ENCODE data around the gene ARHGAP33.

ARHGAP33 gene

DNA sequence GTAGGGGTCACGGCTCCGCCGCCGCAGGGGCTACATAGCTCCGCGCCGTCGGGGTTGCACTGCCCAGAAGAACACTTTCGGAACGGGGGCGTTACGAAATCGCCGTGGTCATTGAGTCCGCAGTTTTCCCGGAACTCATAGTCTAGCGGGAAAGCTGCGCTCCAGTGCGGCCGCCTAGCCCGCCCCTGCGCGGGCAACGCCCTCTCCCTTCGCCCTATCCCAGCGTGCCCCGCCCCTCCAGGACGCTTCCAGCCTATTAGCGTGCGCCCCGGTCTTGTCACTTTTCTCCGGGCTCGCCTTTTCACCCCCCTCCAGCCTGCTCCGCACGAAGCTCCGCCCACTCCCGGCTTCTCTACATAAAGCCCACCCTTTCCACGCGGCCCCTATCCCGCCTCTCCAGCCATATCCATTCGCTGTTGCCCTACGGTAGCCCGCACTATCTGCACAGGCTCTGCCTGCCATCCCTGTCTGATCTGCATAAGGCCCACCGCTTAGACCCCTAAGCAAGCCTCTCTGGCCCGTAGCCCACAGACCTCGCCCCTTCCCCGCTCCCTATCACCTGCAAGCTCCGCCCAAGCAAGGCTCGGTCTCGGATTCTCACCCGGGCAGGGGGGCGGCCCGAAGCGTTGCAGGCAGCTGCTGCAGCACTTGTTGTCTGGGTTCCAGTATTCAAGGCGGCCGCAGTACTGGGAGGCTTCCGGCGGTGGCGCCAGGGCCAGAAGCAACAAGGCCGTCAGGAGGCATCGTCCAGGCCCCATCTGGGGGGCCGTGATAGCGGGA is 34.8 kb upstream of the ARHGAP33 start:
- Histone ChIP-seq H3K9me3 (ENCODE audit: control insufficient read depth, low read length) (no peaks in the 10 kb centered on the region), H3K27ac (ENCODE audit: insufficient read depth, low read depth, low read length, poor library complexity, severe bottlenecking) (peak overlapping the region; percentile 95), H3K36me3 (ENCODE audit: control insufficient read depth, insufficient read depth, low read length) (peaks cover 13% of the 10 kb centered on the region), H3K27me3 (ENCODE audit: control insufficient read depth, insufficient read depth, low read length, poor library complexity, severe bottlenecking) (no peaks in the 10 kb centered on the region), H3K4me1 (ENCODE audit: control insufficient read depth, insufficient read depth, low read length) (peaks cover 16% of the 10 kb centered on the region), H3K4me3 (ENCODE audit: insufficient read depth, low read depth, low read length) (peak overlapping the region; percentile 77)
- WGBS, 2 experiments, result 0% methylated on average over 63 of the region's 63 CpGs

DNA sequence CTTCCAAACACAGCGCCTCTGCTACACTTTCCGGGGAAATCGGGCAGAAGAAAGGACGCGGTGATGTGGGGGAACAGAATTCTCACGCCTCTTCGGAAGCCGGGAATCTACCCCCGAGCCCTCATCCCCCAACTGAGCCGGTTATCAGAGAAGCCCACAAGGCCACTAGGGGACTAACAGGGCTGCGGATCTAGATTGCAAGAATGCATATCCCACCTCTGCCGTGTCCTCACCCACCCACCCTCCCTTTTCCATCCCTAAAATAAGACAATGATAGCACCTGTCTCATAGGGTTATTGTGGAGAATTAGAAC is 34.2 kb upstream of the ARHGAP33 start:
- Histone ChIP-seq H3K27me3 (ENCODE audit: control insufficient read depth, insufficient read depth, low read length, poor library complexity, severe bottlenecking) (no peaks in the 10 kb centered on the region), H3K9me3 (ENCODE audit: control insufficient read depth, low read length) (no peaks in the 10 kb centered on the region), H3K4me3 (ENCODE audit: insufficient read depth, low read depth, low read length) (peak overlapping the region; percentile 77), H3K27ac (ENCODE audit: insufficient read depth, low read depth, low read length, poor library complexity, severe bottlenecking) (peak overlapping the region; percentile 95), H3K36me3 (ENCODE audit: control insufficient read depth, insufficient read depth, low read length) (peaks cover 13% of the 10 kb centered on the region), H3K4me1 (ENCODE audit: control insufficient read depth, insufficient read depth, low read length) (peaks cover 16% of the 10 kb centered on the region)
- WGBS, 2 experiments, result 1% methylated on average over 11 to 12 of the region's 12 CpGs

DNA sequence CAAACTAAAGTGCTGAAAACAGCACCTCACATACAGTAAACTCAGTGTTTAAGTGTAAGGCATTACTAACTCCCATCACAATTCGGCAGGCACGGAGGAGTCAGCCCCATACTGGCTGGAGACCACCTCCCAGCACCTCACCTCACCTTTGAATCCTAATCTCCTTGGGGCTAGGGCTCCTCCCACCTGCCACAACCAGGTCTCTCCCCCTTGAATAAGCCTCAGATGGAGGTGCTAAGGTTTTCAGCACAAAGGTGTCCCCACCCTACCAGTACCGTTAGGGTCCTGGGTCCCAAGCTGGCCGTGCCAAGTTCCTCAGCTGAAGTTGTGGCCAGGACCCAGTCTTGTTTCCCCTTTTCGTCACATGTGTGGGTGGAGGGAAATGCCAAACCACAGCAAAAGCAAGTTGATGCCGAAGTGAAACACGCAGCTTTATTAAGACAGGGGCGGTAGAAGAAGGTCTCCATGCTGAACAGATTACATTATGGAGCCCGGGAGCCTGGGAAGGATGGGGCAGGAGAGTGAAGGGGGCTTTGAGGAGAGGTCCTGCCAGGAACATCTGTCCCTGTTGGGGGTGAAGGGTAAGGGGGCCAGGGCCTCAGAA is 33.1 kb upstream of the ARHGAP33 start, which contains the start of gene IGFLR1:
Gene IGFLR1, minus strand, starts transcription at position 332 of the 604 bp plus-strand sequence. CDS start 1,272 bp downstream, outside the sequence.
- H3K27me3 ChIP-seq (ENCODE audit: control insufficient read depth, insufficient read depth, low read length, poor library complexity, severe bottlenecking), result no peaks in the 10 kb centered on the region
- H3K9me3 ChIP-seq (ENCODE audit: control insufficient read depth, low read length), result no peaks in the 10 kb centered on the region
- no peak within 1 kb of the TSS for H3K4me3 ChIP-seq (ENCODE audit: insufficient read depth, low read depth, low read length)
- H3K36me3 ChIP-seq (ENCODE audit: control insufficient read depth, insufficient read depth, low read length), result peaks cover 8% of the 10 kb centered on the region
- H3K4me1 ChIP-seq (ENCODE audit: control insufficient read depth, insufficient read depth, low read length), result peaks cover 16% of the 10 kb centered on the region
- H3K27ac ChIP-seq (ENCODE audit: insufficient read depth, low read depth, low read length, poor library complexity, severe bottlenecking), result no peak within 1 kb of the TSS
- 95 to 96% methylated on average over 9 of the region's 9 CpGs for WGBS, 2 experiments

DNA sequence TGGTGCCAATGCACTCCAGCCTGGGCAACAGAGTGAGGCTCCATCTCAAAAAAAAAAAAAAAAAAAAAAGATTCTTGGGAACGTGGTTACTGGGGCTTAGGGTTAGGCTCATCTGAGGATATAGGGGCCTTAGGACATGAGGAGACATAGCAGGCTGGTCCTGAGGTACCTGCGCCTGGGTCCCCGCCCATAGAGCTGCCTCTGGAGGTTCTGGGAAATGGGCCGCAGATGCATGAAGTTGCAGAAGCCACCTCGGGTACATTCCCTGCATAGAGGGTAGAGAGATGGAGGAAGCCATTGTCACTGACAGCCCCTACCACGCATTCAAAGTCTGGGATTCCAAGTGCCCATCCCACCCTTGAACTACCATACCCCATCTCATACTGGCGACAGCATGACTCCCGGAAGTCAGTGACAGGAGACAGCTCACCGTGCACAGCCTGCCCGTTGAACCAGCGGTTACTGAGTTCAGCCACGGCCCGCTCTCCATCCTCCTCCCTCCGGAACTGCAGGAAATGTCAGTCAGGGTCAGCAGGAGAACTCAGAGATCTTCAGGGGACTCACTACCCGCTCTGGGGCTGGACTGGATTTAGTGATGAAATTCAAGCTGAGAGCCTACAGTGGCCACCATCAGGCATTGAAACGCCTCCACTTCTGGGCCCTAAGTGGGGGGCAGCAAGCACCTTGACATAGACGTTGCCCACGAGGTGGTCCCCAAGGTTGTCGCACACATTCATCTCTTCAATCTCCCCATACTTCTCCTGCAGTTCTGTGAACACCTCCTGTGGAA is 31.5 kb upstream of the ARHGAP33 start:
- Histone ChIP-seq H3K27ac (ENCODE audit: insufficient read depth, low read depth, low read length, poor library complexity, severe bottlenecking) (no peak overlapping the region), H3K9me3 (ENCODE audit: control insufficient read depth, low read length) (no peaks in the 10 kb centered on the region), H3K4me3 (ENCODE audit: insufficient read depth, low read depth, low read length) (peak overlapping the region; percentile 82), H3K4me1 (ENCODE audit: control insufficient read depth, insufficient read depth, low read length) (peaks cover 16% of the 10 kb centered on the region), H3K27me3 (ENCODE audit: control insufficient read depth, insufficient read depth, low read length, poor library complexity, severe bottlenecking) (no peaks in the 10 kb centered on the region), H3K36me3 (ENCODE audit: control insufficient read depth, insufficient read depth, low read length) (no peaks in the 10 kb centered on the region)
- WGBS, 2 experiments, result 91 to 93% methylated on average over 19 of the region's 19 CpGs

DNA sequence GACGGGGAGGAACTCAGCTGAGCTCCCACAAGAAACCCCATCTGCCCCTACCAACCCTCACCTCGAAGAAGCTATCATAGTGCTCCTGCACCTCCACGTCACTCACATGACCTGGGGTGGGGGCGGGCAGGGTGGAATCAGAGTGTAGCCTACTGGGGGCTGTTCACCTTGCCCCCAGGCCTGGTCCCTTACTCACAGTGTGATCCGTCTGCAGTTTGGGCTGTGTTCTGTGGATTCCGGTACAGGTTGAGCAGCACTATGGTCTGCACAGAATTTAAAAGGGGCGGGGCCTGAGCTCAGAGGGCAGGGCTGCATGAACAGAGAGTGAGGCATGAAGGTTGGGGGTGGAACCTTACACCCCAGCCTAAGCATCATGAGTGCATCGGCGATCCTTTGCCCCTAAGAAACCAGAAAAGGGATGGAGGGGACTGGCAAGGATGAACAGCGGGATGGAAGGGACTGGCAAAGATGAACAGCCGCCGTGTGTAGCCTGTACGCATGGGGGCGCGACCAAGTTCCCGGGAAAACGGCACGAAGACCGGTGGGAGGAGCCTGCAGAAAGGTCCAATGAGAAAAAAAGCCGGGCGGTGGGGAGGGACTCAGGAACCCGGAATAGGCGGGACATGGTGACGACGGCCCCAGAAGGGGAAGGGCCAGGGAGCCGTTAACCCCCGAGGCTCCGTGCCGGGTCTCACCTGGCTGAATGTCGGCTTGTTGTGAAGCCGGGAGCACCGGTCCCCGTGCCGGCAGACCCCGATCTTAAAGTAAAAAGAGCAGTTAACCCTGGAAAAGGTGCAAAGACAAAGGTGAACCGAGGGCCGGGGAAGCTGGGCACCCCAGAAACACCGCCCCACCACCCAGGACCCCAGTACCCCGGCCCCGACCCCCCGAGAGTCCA is 30.7 kb upstream of the ARHGAP33 start:
- 10% methylated on average over 41 of the region's 41 CpGs for WGBS, 2 experiments
- H3K4me1 ChIP-seq (ENCODE audit: control insufficient read depth, insufficient read depth, low read length), result peaks cover 16% of the 10 kb centered on the region
- H3K9me3 ChIP-seq (ENCODE audit: control insufficient read depth, low read length), result no peaks in the 10 kb centered on the region
- H3K36me3 ChIP-seq (ENCODE audit: control insufficient read depth, insufficient read depth, low read length), result no peaks in the 10 kb centered on the region
- H3K27ac ChIP-seq (ENCODE audit: insufficient read depth, low read depth, low read length, poor library complexity, severe bottlenecking), result peak overlapping the region; percentile 99
- no peaks in the 10 kb centered on the region for H3K27me3 ChIP-seq (ENCODE audit: control insufficient read depth, insufficient read depth, low read length, poor library complexity, severe bottlenecking)
- peak overlapping the region; percentile 82 for H3K4me3 ChIP-seq (ENCODE audit: insufficient read depth, low read depth, low read length)

DNA sequence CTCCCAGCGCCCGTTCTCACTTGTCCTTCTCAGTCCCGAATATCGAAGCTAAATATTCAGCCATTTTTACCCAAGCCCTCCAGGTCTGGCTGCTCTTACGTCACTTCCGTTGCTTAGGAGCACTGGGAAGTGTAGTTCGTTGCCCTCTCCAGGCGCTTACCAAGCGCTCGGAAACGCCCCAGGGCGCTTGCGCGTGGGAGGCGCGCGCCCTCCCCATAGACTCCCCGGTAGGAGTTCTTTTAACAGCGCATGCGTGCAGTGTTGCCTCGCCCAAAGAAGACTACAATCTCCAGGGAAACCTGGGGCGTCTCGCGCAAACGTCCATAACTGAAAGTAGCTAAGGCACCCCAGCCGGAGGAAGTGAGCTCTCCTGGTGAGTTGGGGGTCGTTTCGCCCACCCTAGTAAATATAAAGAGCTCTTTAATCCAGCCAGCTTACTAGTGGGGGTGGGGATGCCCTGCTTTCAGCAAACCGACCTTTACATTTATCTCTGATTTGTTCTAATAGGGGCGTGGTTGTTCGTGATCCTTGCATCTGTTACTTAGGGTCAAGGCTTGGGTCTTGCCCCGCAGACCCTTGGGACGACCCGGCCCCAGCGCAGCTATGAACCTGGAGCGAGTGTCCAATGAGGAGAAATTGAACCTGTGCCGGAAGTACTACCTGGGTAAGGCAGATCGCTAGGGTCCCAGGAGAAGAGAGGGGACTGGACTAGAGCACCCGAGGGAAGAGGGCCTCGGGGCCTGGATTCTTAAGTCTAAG is 29.9 kb upstream of the ARHGAP33 start, which contains the start of the genes PSENEN and U2AF1L4:
Gene PSENEN, plus strand, starts transcription at position 324 of the 759 bp plus-strand sequence. Its CDS starts 280 bp downstream, at position 604.
Gene U2AF1L4, minus strand, starts transcription at position 91 of the 759 bp plus-strand sequence. Its CDS starts 27 bp downstream, at position 64.
- Histone ChIP-seq H3K4me3 (ENCODE audit: insufficient read depth, low read depth, low read length) (peak within 1 kb of the TSS; percentile 82), H3K36me3 (ENCODE audit: control insufficient read depth, insufficient read depth, low read length) (no peaks in the 10 kb centered on the region), H3K27ac (ENCODE audit: insufficient read depth, low read depth, low read length, poor library complexity, severe bottlenecking) (peak within 1 kb of the TSS; percentile 99), H3K9me3 (ENCODE audit: control insufficient read depth, low read length) (no peaks in the 10 kb centered on the region), H3K4me1 (ENCODE audit: control insufficient read depth, insufficient read depth, low read length) (peaks cover 13% of the 10 kb centered on the region), H3K27me3 (ENCODE audit: control insufficient read depth, insufficient read depth, low read length, poor library complexity, severe bottlenecking) (no peaks in the 10 kb centered on the region)
- 1% methylated on average over 40 of the region's 40 CpGs for WGBS, 2 experiments

DNA sequence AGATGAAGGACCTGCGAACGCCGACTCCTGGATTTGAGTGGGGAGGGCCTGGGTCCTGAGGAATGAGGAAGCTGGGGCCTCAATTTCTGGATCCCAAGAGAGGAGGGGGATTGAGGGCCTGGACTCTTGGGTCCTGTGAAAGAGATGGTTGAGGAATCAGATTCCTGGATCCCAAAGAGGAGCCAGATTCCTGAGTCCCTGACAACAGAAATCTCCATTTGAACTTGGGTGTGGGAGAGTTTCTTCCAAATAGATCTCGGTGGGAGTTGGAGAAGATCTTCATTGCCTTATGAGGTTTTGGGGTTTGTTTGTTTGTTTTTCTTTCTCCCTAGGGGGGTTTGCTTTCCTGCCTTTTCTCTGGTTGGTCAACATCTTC is 29.3 kb upstream of the ARHGAP33 start:
- no peaks in the 10 kb centered on the region for H3K27me3 ChIP-seq (ENCODE audit: control insufficient read depth, insufficient read depth, low read length, poor library complexity, severe bottlenecking)
- H3K4me3 ChIP-seq (ENCODE audit: insufficient read depth, low read depth, low read length), result peak overlapping the region; percentile 82
- no peak overlapping the region for H3K27ac ChIP-seq (ENCODE audit: insufficient read depth, low read depth, low read length, poor library complexity, severe bottlenecking)
- H3K36me3 ChIP-seq (ENCODE audit: control insufficient read depth, insufficient read depth, low read length), result no peaks in the 10 kb centered on the region
- H3K4me1 ChIP-seq (ENCODE audit: control insufficient read depth, insufficient read depth, low read length), result peaks cover 13% of the 10 kb centered on the region
- whole genome bisulfite sequencing, 2 experiments, result 24 to 28% methylated on average over 4 of the region's 4 CpGs
- no peaks in the 10 kb centered on the region for H3K9me3 ChIP-seq (ENCODE audit: control insufficient read depth, low read length)

DNA sequence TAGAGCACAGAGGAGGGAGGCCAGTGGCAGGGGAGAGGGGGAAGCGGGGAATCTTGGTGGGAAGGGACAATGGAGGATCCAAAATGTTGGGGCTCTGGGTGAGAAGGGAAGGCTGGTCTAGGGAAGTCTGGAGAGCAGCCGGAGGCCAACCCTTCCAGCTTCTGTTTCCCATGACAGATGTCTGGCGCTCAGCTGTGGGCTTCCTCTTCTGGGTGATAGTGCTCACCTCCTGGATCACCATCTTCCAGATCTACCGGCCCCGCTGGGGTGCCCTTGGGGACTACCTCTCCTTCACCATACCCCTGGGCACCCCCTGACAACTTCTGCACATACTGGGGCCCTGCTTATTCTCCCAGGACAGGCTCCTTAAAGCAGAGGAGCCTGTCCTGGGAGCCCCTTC is 28.8 kb upstream of the ARHGAP33 start:
- no peak overlapping the region for H3K27ac ChIP-seq (ENCODE audit: insufficient read depth, low read depth, low read length, poor library complexity, severe bottlenecking)
- peaks cover 11% of the 10 kb centered on the region for H3K4me1 ChIP-seq (ENCODE audit: control insufficient read depth, insufficient read depth, low read length)
- H3K27me3 ChIP-seq (ENCODE audit: control insufficient read depth, insufficient read depth, low read length, poor library complexity, severe bottlenecking), result no peaks in the 10 kb centered on the region
- H3K4me3 ChIP-seq (ENCODE audit: insufficient read depth, low read depth, low read length), result peak overlapping the region; percentile 82
- WGBS, 2 experiments, result 93 to 95% methylated on average over 5 of the region's 5 CpGs
- no peaks in the 10 kb centered on the region for H3K36me3 ChIP-seq (ENCODE audit: control insufficient read depth, insufficient read depth, low read length)
- no peaks in the 10 kb centered on the region for H3K9me3 ChIP-seq (ENCODE audit: control insufficient read depth, low read length)

All from ectodermal cell (in vitro differentiated cells).